HG03039 (cell line): ENCODE data around the gene RAB11FIP4.

ENCODE experiments used
- ATAC-seq: cut with Tn5 transposase; IDR thresholded peaks from one replicate; pipeline ENCODE4 v1.9.1; 2021; ENCODE audit warnings: mild to moderate bottlenecking, moderate library complexity; ENCODE audit not compliant: unreplicated experiment

The RAB11FIP4 gene

GRCh38 chr17:31480904-31481782, 89.7 kb downstream of the RAB11FIP4 start:
- no peak for ATAC-seq

DNA sequence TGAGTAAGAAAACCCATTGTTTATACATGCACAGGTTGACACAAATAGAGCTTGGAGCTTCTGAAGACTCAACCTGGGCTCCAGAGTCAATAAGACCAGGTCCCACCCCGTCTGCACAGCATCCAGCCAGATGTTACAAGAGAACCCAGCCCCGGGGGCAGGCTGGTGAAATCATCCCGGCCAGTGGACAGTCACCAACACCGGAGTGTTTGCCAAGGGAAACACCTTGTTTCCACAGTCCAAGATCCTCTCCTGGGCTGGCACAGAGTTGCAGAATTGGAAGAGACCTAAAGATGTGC, 90.3 kb downstream of the RAB11FIP4 start:
- no peak for ATAC-seq

GRCh38 chr17:31484821-31485220, 93.3 kb downstream of the RAB11FIP4 start:
- ATAC-seq = no peak

GRCh38 chr17:31486351-31487062, 95.0 kb downstream of the RAB11FIP4 start:
- no peak for ATAC-seq

DNA sequence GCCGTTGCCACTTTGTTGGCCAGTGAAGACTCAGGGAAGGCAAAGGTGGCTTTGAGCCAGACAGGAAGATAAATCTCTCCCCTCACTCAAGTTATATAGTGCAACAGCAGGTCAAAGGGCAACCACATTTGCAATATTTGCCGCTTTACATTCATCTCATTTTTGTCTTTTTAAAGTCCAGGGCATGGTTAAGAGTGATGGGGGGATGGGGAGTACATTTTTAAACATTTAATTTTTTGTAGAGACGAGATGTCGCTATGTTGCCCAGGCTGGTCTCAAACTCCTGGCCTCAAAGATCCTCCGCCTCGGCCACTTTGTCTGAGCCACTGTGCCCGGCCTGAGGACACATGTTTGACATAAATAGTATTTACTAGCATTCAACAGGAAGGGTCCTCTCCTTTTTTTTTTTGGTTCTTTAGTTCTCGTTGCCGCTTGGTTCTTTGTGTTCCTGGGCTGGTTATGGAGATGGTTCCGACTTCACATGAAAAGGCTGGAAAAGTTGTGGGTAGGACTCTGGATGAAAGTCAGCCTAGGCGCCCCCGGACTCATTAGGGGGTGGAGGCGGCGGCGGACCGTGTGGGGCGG, 95.7 kb downstream of the RAB11FIP4 start:
- no peak for ATAC-seq

- peak; percentile 71 for ATAC-seq
Observed at GRCh38 chr17:31487648-31488263, 96.3 kb downstream of the RAB11FIP4 start.

DNA sequence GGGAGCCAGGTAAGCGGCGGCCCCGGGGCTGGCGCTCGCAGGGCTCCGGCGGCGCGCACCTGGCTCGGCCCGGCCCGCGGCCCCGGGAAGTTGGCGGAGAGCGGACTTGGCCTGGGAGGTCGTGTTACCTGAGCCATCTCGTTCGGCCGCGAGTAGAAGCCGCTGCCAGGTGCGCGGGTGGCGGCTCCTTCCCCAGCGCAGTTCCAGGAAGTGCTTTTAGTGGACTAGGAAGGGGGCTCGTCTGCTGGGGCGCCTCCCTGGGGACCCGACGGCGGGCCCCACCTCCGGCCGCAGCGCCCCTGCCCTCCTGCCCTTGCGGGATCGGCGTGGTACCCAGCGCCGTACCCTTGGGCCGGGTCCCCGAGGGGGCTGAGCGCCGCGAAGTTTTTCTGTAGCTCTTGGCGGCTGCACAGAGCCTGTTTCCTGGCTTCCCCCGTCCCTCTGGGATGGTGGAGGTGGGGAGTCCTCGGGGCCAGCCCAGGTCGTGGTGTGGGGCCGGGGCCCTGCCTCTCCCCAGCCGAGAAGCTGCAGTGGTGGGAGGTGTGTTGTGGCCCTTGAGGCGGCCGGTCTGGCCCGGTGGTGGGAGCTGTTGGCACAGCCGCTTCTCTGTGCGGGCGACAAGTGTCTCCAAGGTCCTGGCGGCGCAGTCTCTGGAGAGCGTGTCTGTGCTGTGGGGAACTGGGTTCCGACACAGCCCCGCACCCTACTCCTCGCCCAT, 96.9 kb downstream of the RAB11FIP4 start:
- peak; percentile 14 for ATAC-seq

DNA sequence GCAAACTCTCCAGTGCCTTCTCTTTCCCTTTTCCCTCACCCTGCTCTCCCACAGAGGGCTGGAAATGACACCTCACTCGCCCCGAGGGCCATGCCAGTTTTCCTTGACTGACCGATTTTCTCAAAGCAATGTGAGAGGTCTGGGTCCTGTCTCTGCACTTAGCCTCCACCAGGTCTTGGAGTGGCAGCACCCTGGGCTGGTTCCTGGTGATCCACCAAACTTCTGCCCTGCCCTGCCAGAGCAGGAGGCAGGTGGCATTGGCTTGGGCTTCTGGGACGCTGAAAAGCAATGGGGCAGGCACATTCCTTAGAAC, 97.5 kb downstream of the RAB11FIP4 start:
- ATAC-seq = no peak

DNA sequence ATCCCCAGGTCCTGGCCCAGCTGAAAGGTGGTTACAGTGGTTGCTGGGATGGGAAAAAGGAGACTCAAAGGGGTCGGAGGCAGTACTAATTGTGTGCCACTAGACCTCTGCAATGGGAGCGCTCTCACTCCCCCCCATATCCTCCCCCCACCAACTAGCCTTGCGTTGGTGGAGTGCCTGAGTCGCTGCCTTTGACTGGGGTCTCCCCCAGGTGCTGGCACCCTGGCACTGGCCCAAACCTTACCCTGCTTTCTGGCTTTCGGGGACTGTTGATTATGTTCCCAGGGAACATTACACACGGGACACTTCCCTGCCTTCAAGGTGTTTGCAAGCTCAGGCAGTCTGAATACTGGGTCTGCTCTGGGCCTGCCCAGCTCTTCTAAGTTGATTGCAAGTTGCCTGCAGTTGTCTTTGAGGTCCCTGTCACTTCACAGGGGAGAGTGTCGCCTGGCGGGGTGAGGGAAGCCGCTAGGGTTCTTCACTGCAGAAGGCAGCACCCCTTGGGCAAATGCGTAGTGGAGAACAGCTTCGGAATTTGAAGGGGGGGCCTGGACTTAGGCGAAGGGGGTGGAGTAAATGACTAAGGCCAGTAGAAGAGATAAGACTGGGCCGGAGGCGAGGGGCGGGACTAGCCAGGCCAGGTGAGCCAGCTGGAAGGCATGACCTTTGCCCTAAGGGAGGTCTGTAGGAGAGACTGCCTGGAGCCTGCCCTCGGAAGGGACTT, 98.0 kb downstream of the RAB11FIP4 start:
- ATAC-seq = no peak

DNA sequence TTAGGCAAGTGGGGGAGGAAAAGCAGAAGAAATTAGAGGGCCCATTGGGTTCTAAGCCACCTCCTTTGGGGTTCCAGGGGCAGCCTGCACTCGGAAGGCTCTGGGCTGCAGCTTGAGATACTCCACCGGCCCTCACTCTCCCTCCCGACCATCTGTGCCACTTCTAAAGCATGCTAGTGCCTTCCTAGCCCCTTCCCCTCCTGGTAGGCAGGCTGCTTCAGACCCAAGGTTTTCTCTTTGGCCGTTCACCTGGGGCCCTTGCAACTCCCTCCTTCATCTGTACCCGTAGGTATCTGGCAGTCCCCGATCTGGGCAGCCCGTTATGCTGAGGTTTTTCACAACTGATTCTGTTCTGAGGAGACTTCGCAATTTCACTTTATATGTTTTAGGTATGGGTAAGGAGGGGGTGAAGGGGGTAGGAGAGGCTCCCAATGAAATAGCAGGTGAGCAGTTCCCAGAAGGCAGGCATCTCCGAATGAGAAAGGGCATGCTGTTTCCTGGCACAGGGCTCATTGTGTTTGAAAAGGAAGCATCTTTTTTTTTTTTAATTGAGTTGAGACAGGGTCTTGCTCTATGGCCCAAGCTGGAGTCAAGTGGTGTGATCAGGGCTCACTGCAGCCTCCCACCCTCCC, 98.7 kb downstream of the RAB11FIP4 start:
- ATAC-seq = no peak

DNA sequence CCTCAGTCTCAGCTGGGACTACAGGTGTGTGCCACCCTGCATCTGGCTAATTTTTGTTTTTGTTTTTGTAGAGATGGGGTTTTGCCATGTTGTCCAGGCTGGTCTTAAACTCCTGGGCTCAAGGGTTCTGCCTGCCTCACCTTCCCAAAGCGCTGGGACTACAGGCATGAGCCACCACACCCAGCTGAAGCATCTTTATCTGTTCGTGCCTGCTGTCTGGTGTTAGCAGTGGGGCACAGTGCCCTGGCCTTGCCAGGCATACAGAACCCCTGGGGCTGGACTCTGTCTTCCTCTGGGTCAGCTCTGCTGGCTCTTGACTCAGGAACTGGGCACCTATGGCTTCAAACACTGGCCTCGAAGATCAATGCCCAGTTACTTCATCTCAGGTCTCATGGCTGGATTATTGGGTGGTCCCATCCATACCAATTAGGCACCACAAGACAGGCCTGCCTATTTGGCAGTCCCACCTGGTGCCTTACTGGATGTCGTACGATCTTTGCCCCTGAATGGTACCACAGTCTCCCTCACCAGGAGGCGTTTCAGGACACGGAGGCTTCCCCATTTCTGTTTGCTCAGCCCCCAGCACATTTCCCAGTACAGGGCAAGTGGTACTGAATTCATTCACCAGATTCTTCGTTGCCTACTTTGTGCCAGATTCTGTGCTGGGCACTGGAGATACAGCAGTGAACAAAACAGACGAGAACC, 99.3 kb downstream of the RAB11FIP4 start:
- ATAC-seq = no peak

GRCh38 chr17:31491376-31492131, 100.1 kb downstream of the RAB11FIP4 start:
- no peak for ATAC-seq

- ATAC-seq = no peak
Observed at GRCh38 chr17:31492206-31492605, 100.7 kb downstream of the RAB11FIP4 start.

DNA sequence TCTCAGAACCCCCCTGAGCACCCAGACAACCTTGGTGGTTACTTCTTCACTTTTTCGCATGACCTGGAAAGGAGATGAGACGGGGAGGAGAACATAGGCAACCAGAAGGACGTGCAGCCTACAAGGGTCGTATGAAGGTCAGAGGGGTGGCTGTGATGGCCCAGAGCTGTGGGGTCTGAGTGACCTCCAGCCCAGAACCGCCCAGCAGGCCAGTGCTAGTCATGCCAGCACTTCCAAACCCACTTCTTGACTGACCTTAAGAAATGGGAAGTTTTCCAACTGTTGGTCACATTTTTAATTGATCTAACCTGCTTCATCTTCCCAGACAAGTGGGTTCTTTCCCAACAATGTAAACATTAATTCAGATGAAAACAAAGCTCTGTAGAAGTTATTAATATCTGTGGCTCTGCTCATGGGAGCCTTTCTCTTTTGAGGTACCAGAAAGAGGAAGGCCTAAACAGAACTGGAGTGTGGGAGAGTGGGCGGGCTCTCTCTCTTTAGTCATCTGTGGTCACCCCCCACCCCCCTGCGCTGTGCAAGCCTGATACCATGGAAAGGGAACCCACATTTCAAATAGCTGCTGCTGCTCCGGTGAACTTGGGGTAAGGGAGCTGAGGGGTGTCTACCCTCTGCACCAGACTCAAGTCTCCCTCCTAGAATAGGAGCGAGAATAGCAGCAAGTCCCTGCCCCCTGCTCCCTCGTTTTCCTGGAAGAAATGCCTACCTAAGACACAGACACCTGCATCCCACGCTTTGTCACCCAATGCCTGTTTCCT, 101.6 kb downstream of the RAB11FIP4 start:
- ATAC-seq = no peak

DNA sequence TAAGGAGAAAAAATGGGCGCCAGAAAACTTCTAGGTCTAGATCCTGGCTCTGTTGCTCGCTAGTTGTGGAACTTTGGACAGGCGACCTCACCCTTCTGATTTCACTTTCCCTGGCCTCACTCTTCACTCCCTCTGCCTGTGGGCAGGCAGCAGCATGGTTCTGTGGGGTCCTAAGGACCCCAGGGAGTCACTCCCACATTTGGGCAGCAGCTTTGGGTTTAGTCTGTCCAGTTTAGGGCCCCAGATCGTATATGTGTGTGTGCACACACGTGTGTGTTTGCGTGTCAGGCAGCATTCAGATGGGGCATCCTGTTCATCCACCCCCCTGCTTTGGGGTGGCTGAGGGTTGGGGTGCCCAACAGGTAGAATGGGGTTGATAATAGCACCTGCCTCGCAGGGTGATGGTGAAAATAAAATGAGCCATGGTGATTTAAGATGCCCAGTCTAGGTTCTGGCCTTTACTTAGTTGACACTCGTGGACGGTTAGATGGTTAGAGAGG, 102.2 kb downstream of the RAB11FIP4 start:
- no peak for ATAC-seq

GRCh38 chr17:31494259-31495021, 103.0 kb downstream of the RAB11FIP4 start:
- no peak for ATAC-seq
